OCI-LY7 (cell line): Measurements from ENCODE around the gene KLHL17.

Source experiments
- CTCF ChIP-seq: fragments of 200-600 bp; sonication (generic); conservative IDR thresholded peaks from 2 replicates; pipeline ENCODE4 v1.5.1; 2014; ENCODE audit warnings: mild to moderate bottlenecking, antibody characterized with exemption, low read length, moderate library complexity, mixed read lengths
- EZH2phosphoT487 ChIP-seq: fragments of 200-600 bp; sonication (generic); IDR thresholded peaks from 2 replicates; pipeline ENCODE4 v1.6.1; 2018; ENCODE audit warnings: low read depth, borderline replicate concordance, mild to moderate bottlenecking, mixed run types, antibody characterized with exemption, low read length, moderate library complexity, mixed read lengths

GRCh38 chr1:923131-923990 lies 37.0 kb upstream of the KLHL17 start, which contains the start of gene SAMD11:
- TF ChIP-seq CTCF (no peak), EZH2phosphoT487 (no peak)
